ENCODE data around the gene QKI. TPM values are rescaled to one million over a fixed set of nuclear protein-coding genes. Genes with fewer than 3 reads are reported as not detected.
A peak's percentile ranks its signal among the peaks of the same experiment; 100 is the strongest.
"Not testable (repeated sequence)": the region's sequence is repeated elsewhere in the genome, so short reads cannot be mapped to it uniquely, and the experiment has no call there.

Gene QKI
- total RNA-seq, 1 experiment from 2014 or later, result 217 TPM

- peak; percentile 43 for DNase-seq (ENCODE audit: low read depth)
Measured at GRCh38 chr6:163579111-163579879, 164.8 kb downstream of the QKI start.

- DNase-seq (ENCODE audit: low read depth), result peak; percentile 36
Measured at GRCh38 chr6:163579880-163580295, 165.4 kb downstream of the QKI start.

GRCh38 chr6:163580311-163581030 is 166.0 kb downstream of the QKI start:
- no peak for DNase-seq (ENCODE audit: low read depth)

GRCh38 chr6:163583558-163583957 is 169.0 kb downstream of the QKI start:
- DNase-seq (ENCODE audit: low read depth), result peak; percentile 33

GRCh38 chr6:163585932-163586437 is 171.5 kb downstream of the QKI start:
- DNase-seq (ENCODE audit: low read depth), result peak; percentile 91

GRCh38 chr6:163586888-163587287 is 172.4 kb downstream of the QKI start:
- no peak for DNase-seq (ENCODE audit: low read depth)

- peak; percentile 67 for DNase-seq (ENCODE audit: low read depth)
Measured at GRCh38 chr6:163588220-163588919, 173.9 kb downstream of the QKI start.

GRCh38 chr6:163589387-163589786 is 174.9 kb downstream of the QKI start:
- peak; percentile 61 for DNase-seq (ENCODE audit: low read depth)

GRCh38 chr6:163590132-163590531 is 175.6 kb downstream of the QKI start:
- not testable (repeated sequence) for DNase-seq (ENCODE audit: low read depth)

GRCh38 chr6:163592872-163593271 is 178.4 kb downstream of the QKI start:
- no peak for DNase-seq (ENCODE audit: low read depth)

GRCh38 chr6:163596174-163596573 is 181.7 kb downstream of the QKI start:
- no peak for DNase-seq (ENCODE audit: low read depth)

GRCh38 chr6:163599136-163599535 is 184.6 kb downstream of the QKI start:
- no peak for DNase-seq (ENCODE audit: low read depth)

- DNase-seq (ENCODE audit: low read depth), result no peak
Measured at GRCh38 chr6:163599684-163600083, 185.2 kb downstream of the QKI start.

GRCh38 chr6:163600331-163600730 is 185.8 kb downstream of the QKI start:
- DNase-seq (ENCODE audit: low read depth), result no peak

- DNase-seq (ENCODE audit: low read depth), result no peak
Measured at GRCh38 chr6:163600781-163601180, 186.3 kb downstream of the QKI start.

- no peak for DNase-seq (ENCODE audit: low read depth)
Measured at GRCh38 chr6:163602851-163603250, 188.3 kb downstream of the QKI start.

GRCh38 chr6:163603395-163603794 is 188.9 kb downstream of the QKI start:
- no peak for DNase-seq (ENCODE audit: low read depth)

GRCh38 chr6:163605385-163606097 is 191.0 kb downstream of the QKI start:
- no peak for DNase-seq (ENCODE audit: low read depth)

- DNase-seq (ENCODE audit: low read depth), result no peak
Measured at GRCh38 chr6:163607792-163608191, 193.3 kb downstream of the QKI start.

- peak; percentile 53 for DNase-seq (ENCODE audit: low read depth)
Measured at GRCh38 chr6:163608204-163608644, 193.7 kb downstream of the QKI start.

GRCh38 chr6:163612200-163612599 is 197.7 kb downstream of the QKI start:
- DNase-seq (ENCODE audit: low read depth), result no peak

- no peak for DNase-seq (ENCODE audit: low read depth)
Measured at GRCh38 chr6:163613025-163613424, 198.5 kb downstream of the QKI start.

Data from Daoy (cell line).